Muscle layer of duodenum (tissue), 2 donors: ENCODE measurements around the gene RAPH1.

Source experiments
- H3K27ac ChIP-seq: one replicate; pipeline ENCODE4 v1.7.0; 2013; ENCODE audit warnings: mild to moderate bottlenecking, low read length
- H3K27me3 ChIP-seq: one replicate; pipeline ENCODE4 v1.7.0; 2013; ENCODE audit warnings: low read depth, mild to moderate bottlenecking, control low read depth, low read length
- H3K36me3 ChIP-seq, 2 donors: one replicate each; pipeline ENCODE4 v1.7.0; 2013; ENCODE audit warnings: low read length in 2 of 2, control low read depth in 1 of 2, mild to moderate bottlenecking in 1 of 2; ENCODE audit not compliant: insufficient read depth in 2 of 2, control insufficient read depth in 1 of 2
- H3K4me1 ChIP-seq, 2 donors: one replicate each; pipeline ENCODE4 v1.7.0; 2013; ENCODE audit warnings: low read length in 2 of 2, mild to moderate bottlenecking in 2 of 2, control low read depth in 1 of 2, moderate library complexity in 1 of 2; ENCODE audit not compliant: insufficient read depth in 2 of 2, control insufficient read depth in 1 of 2
- H3K4me3 ChIP-seq, 2 donors: one replicate each; pipeline ENCODE4 v1.7.0; 2013; ENCODE audit warnings: low read length in 2 of 2, low read depth in 1 of 2, mild to moderate bottlenecking in 1 of 2
- H3K9me3 ChIP-seq, 2 donors: one replicate each; pipeline ENCODE4 v1.7.0; 2013; ENCODE audit warnings: low read length in 2 of 2, control low read depth in 1 of 2, mild to moderate bottlenecking in 1 of 2; ENCODE audit not compliant: control insufficient read depth in 1 of 2
- donor health status: healthy.

The RAPH1 gene

GRCh38 chr2:203484266-203485112 is 50.6 kb downstream of the RAPH1 start:
- no peaks in the 10 kb centered on the region for H3K9me3 ChIP-seq
- no peaks in the 10 kb centered on the region for H3K27me3 ChIP-seq
- no peak overlapping the region for H3K4me3 ChIP-seq
- H3K4me1 ChIP-seq: no peaks in the 10 kb centered on the region
- no peak overlapping the region for H3K27ac ChIP-seq
- H3K36me3 ChIP-seq: peaks cover under 1% of the 10 kb centered on the region in 2 donors

- H3K27me3 ChIP-seq: no peaks in the 10 kb centered on the region
- H3K9me3 ChIP-seq: no peaks in the 10 kb centered on the region
- H3K36me3 ChIP-seq: no peaks in the 10 kb centered on the region
- H3K27ac ChIP-seq: no peak overlapping the region
- no peaks in the 10 kb centered on the region for H3K4me1 ChIP-seq
- no peak overlapping the region for H3K4me3 ChIP-seq
These were observed 54.5 kb downstream of the RAPH1 start for GRCh38 chr2:203480623-203481022.

- Histone ChIP-seq H3K9me3 (no peaks in the 10 kb centered on the region), H3K27me3 (no peaks in the 10 kb centered on the region), H3K27ac (no peak overlapping the region), H3K4me1 (no peaks in the 10 kb centered on the region), H3K36me3 (peaks cover 0 to 4% of the 10 kb centered on the region in 2 donors), H3K4me3 (no peak overlapping the region)
These were observed 58.2 kb downstream of the RAPH1 start for GRCh38 chr2:203476881-203477280.

GRCh38 chr2:203471323-203471722 is 63.8 kb downstream of the RAPH1 start:
- H3K27ac ChIP-seq: no peak overlapping the region
- no peak overlapping the region for H3K4me3 ChIP-seq
- no peaks in the 10 kb centered on the region for H3K9me3 ChIP-seq
- no peaks in the 10 kb centered on the region for H3K4me1 ChIP-seq
- H3K36me3 ChIP-seq: peaks cover 0 to 4% of the 10 kb centered on the region in 2 donors
- no peaks in the 10 kb centered on the region for H3K27me3 ChIP-seq

GRCh38 chr2:203470371-203470770 is 64.7 kb downstream of the RAPH1 start:
- no peaks in the 10 kb centered on the region for H3K4me1 ChIP-seq
- no peak overlapping the region for H3K27ac ChIP-seq
- peaks cover 0 to 4% of the 10 kb centered on the region in 2 donors for H3K36me3 ChIP-seq
- no peaks in the 10 kb centered on the region for H3K27me3 ChIP-seq
- no peaks in the 10 kb centered on the region for H3K9me3 ChIP-seq
- H3K4me3 ChIP-seq: no peak overlapping the region

GRCh38 chr2:203469546-203469945 is 65.6 kb downstream of the RAPH1 start:
- H3K4me3 ChIP-seq: no peak overlapping the region
- H3K27ac ChIP-seq: no peak overlapping the region
- H3K9me3 ChIP-seq: no peaks in the 10 kb centered on the region
- peaks cover 0 to 4% of the 10 kb centered on the region in 2 donors for H3K36me3 ChIP-seq
- no peaks in the 10 kb centered on the region for H3K27me3 ChIP-seq
- no peaks in the 10 kb centered on the region for H3K4me1 ChIP-seq

- Histone ChIP-seq H3K4me3 (no peak overlapping the region), H3K4me1 (no peaks in the 10 kb centered on the region), H3K27ac (no peak overlapping the region), H3K36me3 (peaks cover 0 to 4% of the 10 kb centered on the region in 2 donors), H3K27me3 (no peaks in the 10 kb centered on the region), H3K9me3 (no peaks in the 10 kb centered on the region)
These were observed 71.8 kb downstream of the RAPH1 start for GRCh38 chr2:203463266-203463678.

GRCh38 chr2:203462308-203462707 is 72.8 kb downstream of the RAPH1 start:
- Histone ChIP-seq H3K36me3 (peaks cover 0 to 9% of the 10 kb centered on the region in 2 donors), H3K27ac (no peak overlapping the region), H3K4me1 (no peaks in the 10 kb centered on the region), H3K4me3 (no peak overlapping the region), H3K27me3 (no peaks in the 10 kb centered on the region), H3K9me3 (no peaks in the 10 kb centered on the region)

- Histone ChIP-seq H3K9me3 (no peaks in the 10 kb centered on the region), H3K36me3 (peaks cover 0 to 9% of the 10 kb centered on the region in 2 donors), H3K27me3 (no peaks in the 10 kb centered on the region), H3K27ac (no peak overlapping the region), H3K4me1 (no peaks in the 10 kb centered on the region), H3K4me3 (no peak overlapping the region)
These were observed 73.4 kb downstream of the RAPH1 start for GRCh38 chr2:203461746-203462145.

- no peak overlapping the region for H3K27ac ChIP-seq
- H3K36me3 ChIP-seq: peaks cover 6 to 11% of the 10 kb centered on the region in 2 donors
- no peak overlapping the region for H3K4me3 ChIP-seq
- H3K4me1 ChIP-seq: peaks cover 0 to 4% of the 10 kb centered on the region in 2 donors
- no peaks in the 10 kb centered on the region for H3K9me3 ChIP-seq
- H3K27me3 ChIP-seq: no peaks in the 10 kb centered on the region
These were observed 79.9 kb downstream of the RAPH1 start for GRCh38 chr2:203455209-203455608.

- Histone ChIP-seq H3K4me1 (peaks cover 0 to 4% of the 10 kb centered on the region in 2 donors), H3K27ac (no peak overlapping the region)
These were observed 81.1 kb downstream of the RAPH1 start for GRCh38 chr2:203453858-203454451.

More at GRCh38 chr2:203453858-203454451, 81.1 kb downstream of the RAPH1 start:
- no peaks in the 10 kb centered on the region for H3K9me3 ChIP-seq
- no peaks in the 10 kb centered on the region for H3K27me3 ChIP-seq
- no peak overlapping the region for H3K4me3 ChIP-seq
- H3K36me3 ChIP-seq: peaks cover 9 to 14% of the 10 kb centered on the region in 2 donors
